COLO668 (cell line): ENCODE measurements around the gene TCP11L1.
"Not testable (repeated sequence)": the region's sequence is repeated elsewhere in the genome, so short reads cannot be mapped to it uniquely, and the experiment has no call there.

Source experiments
- DNase-seq: peaks from one replicate; lab custom pipeline; 2025; ENCODE audit not compliant: unreplicated experiment; lab: John Stamatoyannopoulos, UW

Gene TCP11L1

DNA sequence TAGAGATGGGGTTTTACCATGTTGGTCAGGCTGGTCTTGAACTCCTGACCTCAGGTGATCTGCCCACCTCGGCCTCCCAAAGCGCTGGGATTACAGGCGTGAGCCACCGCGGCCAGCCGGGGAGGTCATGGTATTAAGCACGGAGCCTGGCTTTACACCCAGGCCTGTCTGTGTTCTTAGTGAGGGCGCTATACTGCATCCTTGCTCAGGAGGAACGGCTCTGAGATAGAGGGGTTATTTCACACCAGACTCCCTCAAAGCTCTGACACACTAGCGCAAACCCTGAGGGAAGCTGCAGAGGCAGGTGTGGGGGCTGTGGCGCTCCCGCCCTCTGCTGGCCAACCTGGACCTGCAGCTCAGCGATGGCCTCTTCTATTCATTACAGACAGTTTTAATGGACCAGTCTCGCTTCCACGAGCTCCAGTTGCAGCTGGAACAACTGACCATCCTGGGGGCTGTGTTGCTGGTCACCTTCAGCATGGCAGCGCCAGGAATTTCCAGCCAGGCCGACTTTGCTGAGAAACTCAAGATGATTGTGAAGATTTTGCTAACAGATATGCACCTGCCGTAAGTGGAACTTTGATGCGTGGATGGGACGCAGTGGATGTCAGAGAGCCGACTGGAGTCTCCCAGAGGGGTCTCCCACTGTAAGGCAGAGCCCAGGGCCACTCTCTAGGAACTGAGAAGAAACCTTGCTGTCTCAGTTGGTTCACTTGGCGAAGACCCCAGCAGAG is 26.2 kb downstream of the TCP11L1 start:
- DNase-seq, result peak; percentile 62

DNA sequence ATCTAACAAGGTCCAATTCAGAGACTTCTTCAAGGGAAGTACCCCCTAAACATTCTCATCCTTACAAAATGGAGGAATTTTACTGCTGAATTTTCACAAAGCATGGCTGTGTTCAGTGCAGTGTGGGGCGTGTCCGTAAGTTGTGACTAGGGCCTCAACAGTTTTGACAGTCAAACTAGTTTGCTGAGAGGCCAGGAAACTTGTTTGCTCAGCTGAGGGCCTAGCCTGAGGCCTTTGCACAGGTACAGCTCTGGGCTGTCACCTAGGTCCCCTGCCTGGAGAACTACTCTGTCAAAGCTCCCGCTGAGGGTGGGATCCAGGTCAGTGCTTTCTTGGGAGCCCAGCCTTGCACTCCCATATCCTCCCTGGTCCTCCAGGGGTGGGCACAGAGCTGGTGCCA is 27.9 kb downstream of the TCP11L1 start:
- DNase-seq, result no peak

DNA sequence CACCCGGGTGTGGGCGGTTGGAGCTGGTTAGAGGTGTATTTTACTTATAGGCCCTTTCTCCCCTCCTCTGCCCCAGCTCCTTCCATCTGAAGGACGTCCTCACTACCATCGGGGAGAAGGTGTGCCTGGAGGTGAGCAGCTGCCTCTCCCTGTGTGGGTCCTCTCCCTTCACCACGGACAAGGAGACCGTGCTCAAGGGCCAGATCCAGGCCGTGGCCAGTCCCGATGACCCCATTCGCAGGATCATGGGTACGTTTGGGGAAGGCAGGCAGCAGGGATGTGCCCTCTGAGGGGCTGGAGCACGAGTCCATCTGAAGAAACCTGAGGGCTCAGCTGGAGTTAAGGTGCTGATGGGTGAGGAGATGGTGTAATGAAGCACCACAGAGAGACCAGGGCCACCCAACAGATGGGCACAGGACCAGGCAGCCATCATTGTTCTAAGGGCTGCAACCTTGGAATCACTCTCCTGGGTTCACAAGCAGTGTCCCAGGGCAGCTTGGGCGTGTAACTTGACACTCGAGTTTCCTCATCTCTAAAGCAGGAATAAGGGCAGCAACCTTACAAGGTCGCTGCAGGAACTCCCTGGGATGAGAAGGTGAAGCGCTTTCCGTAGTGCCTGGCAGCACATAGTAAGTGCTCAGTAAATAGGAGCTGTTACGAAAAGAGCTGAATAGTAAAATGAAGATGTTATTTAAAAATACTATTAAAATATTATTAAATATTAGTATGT is 29.4 kb downstream of the TCP11L1 start:
- no peak for DNase-seq

DNA sequence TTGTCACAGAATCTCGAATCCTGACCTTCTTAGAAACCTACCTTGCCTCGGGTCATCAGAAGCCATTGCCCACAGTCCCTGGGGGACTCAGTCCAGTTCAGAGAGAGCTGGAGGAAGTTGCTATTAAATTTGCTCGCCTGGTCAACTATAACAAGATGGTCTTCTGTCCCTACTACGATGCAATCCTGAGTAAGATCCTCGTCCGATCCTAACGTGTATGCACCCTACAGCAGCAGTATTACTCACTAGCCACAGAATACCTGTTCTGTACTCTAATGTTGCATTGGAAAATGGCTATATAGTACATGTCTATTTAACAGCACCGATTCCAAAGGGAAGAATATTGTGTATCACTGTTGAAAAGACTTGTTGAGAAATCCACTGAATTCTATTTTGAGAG is 33.1 kb downstream of the TCP11L1 start:
- no peak for DNase-seq

DNA sequence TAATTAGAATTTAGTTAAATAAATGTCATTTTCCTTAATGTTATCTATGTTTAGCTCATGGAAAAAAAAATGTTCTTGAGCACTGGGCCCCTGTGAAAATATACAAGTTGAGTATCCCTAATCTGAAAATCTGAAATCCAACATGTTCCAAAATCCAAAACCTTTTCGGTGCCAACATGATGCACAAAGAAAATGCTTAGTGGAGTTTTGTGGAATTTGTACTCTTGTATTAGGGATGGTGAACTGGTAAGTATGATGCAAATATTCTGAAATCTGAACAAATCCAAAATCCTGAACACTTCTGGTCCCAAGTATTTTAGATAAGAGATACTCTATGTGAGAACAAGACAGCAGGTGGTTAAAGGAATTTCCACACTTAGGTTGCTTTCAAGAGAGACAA is 44.5 kb downstream of the TCP11L1 start:
- DNase-seq, result no peak

DNA sequence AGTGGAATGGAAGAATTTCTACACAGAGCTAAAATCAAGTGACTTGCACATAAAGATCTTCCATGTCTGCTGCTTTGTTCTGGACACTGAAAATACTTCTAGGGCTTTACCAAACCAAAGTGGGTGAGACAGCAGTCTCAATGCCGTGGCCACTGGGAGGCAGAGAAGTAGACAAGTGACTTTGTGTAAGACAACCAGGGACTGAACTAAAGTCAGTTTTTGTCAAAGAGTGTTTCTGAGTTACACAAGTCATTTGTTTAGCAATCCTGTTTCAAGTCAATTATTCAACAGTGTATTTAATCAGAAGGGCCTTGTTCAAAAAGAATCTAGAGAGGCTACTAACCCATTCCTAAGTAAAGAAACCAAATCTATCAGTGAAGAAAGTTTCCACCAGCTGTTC is 46.6 kb downstream of the TCP11L1 start:
- no peak for DNase-seq

DNA sequence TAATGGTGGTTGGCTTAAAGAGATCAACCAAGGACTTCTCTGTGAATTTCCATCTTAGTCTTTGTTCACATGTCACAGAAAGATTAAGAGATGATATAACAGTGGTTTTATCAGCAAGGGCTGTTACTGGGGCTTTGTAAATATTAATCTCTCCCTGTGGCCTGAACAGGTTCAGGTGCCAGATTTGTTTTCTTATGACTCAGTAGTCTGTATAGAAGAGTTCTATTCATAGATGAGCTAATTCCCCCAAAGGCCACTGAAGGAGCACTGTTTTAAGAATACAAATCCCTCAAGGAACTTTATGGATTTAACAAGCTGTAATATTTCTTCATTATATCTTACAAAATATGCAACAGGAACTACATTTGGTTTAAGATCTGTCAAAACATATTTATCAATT is 50.4 kb downstream of the TCP11L1 start:
- DNase-seq, result no peak

DNA sequence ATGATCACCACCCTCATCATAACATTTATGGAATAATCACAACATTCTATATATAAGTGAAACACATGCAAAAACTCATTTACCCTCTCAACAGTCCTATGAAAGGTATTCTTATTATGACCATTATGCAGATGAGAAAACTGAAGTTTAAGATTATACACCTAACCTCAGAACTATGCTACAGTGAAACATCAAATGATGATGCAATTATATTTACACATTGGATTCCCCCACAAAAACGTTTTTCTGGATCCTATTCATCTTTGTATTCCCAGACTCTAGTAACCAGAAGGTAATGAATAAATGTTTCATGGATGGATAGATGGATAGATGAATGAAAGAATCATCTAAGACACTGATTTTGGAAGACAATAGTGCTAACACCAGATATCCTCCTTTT is 54.8 kb downstream of the TCP11L1 start:
- DNase-seq, result no peak

DNA sequence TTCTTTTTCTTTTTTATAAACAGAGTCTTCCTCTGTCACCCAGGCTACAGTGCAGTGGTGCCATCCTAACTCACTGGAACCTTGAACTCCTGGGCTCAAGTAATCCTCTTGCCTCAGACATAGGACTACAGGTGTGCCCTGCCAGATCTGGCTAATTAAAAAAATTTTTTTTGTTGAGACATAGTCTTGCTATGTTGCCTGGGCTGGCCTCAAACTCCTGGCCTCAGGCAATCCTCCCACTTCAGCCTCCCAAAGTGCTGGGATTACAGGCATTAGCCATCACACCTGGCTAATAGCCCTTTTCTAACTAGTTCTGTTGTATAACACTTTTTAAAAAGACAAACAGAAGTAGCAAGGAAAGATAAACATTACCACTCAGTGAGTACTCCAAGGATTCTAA is 64.5 kb downstream of the TCP11L1 start:
- no peak for DNase-seq

DNA sequence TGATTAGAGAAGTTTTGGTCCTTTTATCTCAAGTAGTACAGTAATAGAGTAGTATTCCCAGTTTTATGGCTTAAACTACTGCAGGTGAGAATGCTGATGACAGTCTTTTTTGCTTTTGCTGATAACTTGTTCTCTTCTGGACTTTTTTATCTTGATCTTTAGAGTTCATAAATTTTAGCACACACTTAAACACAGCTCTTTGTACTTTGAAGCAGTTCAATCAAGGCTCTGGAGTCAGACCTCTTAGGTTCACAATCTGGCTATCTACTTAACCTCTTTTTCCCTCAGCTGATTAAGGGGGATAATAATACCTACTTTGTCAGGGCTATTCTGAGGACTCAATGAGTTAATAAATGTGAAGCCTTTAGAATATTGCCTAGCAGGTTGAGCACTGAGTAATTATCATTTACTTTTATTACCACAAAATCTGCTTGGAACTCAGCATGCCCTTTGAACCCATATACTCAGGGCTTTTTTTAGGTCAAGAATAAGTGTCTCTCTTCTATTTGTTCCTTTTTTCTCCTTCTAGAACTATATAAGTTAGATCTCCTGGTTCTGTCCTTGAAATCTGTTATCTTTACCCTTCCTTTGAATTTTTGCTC is 70.0 kb downstream of the TCP11L1 start:
- no peak for DNase-seq

DNA sequence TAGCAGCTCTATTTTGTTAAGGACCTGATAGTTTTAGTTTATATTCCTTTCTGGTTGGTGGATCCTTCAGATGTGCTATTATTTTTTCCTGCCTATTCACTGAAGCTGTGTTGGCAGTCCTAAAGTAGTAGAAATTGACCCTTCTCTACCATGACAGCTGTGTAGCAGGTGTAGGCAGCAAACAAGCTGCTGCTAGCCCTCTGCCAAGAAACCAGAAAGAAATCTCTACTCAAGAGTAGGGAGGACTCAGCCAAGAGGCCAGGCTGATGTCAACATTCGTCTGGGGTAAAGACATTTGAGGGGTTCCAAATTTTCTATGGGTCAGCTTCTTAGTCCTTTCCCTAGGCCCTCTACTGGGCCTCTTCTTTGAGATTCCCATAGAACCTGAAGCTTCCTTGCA is 70.7 kb downstream of the TCP11L1 start:
- DNase-seq, result no peak

DNA sequence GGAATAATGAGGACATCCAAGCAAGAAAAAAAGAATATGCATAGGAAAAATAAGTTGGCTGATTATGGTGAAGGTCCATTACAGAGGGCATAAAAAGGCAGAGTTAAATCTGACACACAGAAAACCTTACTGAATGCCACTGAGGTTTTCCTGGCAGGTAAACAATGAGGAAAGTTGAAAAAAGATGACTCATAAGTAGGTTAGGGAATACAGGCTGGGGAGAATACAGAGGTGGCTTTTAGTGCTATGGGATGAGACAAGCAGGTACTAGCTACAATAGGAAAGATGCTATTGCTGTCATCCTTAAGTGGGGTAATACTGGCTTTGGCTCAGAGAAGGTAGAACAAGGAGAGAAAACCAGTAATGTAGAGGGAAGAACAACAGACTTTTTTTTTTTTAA is 77.2 kb downstream of the TCP11L1 start:
- DNase-seq, result no peak

DNA sequence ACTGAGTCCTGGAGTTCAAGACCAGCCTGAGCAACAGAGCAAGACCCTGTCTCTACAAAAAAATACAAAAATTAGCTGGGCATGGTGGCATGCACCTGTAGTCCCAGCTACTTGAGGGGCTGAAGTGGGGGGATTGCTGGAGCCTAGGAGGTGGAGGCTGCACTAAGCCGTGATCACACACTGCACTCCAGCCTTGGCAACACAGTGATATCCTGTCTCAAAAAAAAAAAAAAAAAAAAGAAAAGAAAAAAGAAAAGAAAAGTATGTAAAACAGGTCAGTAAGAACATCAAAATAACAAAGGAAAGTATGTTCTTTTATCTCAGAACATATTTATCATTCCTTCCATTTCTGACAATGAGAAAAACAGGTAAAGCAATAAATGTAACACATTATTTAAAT is 83.3 kb downstream of the TCP11L1 start:
- not testable (repeated sequence) for DNase-seq
